H1 (cell line): ENCODE measurements around the gene NR2C2AP. TPM values are rescaled to one million over a fixed set of nuclear protein-coding genes. Genes with fewer than 3 reads are reported as not detected.

Experiments used
- CHD2 ChIP-seq: IDR thresholded peaks from 2 replicates; pipeline ENCODE4 v1.6.1; 2012; ENCODE audit warnings: low read length, improper control_type of control experiment
- CTBP2 ChIP-seq: IDR thresholded peaks from 2 replicates; pipeline ENCODE4 v1.7.0; 2011; ENCODE audit warnings: borderline replicate concordance, mild to moderate bottlenecking, moderate library complexity, mixed read lengths, low read length; ENCODE audit not compliant: insufficient read depth, insufficient read length
- JUN ChIP-seq: IDR thresholded peaks from 2 replicates; pipeline ENCODE4 v1.6.1; 2011; ENCODE audit warnings: low read depth, mild to moderate bottlenecking, improper control_type of control experiment, low read length
- NANOG ChIP-seq: IDR thresholded peaks from 2 replicates; pipeline ENCODE4 v1.6.1; 2011; ENCODE audit warnings: low read length, low read depth, mild to moderate bottlenecking, inconsistent platforms; ENCODE audit not compliant: insufficient read depth, poor library complexity, severe bottlenecking
- POLR2A ChIP-seq, 2 experiments: IDR thresholded peaks; 1 replicate in 1 of 2; 2 replicates in 1 of 2; pipeline ENCODE4 v1.6.1; 2011; ENCODE audit warnings: low read depth in 2 of 2, low read length in 2 of 2, mild to moderate bottlenecking in 2 of 2; ENCODE audit errors: control extremely low read depth in 1 of 2
- POLR2AphosphoS5 ChIP-seq: IDR thresholded peaks from 2 replicates; pipeline ENCODE4 v1.6.1; 2011; ENCODE audit warnings: low read depth, low read length
- RFX5 ChIP-seq: IDR thresholded peaks from 2 replicates; pipeline ENCODE4 v1.6.1; 2011; ENCODE audit warnings: low read depth, low read length, improper control_type of control experiment, borderline replicate concordance
- SUZ12 ChIP-seq: fragments of 200-600 bp; sonication (generic); IDR thresholded peaks from 2 replicates; pipeline ENCODE4 v1.6.1; 2012; ENCODE audit warnings: mild to moderate bottlenecking, inconsistent platforms, low read length, moderate library complexity, mixed read lengths
- polyA plus RNA-seq, 7 experiments: library from polyadenylated mRNA; depleted of rRNA in 3 of 7; stranded (reverse) in 5 of 7; unstranded in 2 of 7; fragments of >200 nt in 5 of 7; fragments of 200-250 nt in 2 of 7; gene quantifications; 1 replicate in 5 of 7; 2 replicates in 1 of 7; 4 replicates in 1 of 7; pipeline versions ENCODE4 v1.2.1 to v1.2.3, GENCODE V29; 2011 to 2013; ENCODE audit warnings: missing spikeins in 2 of 7, mixed read lengths in 2 of 7
- total RNA-seq: library from RNA; stranded (reverse); fragmentation: NEBNext Ultra II Directional; extraction: Animal tissue kit (Norgen Biotek cat#: 25700); gene quantifications from 2 replicates; pipeline ENCODE4 v1.2.1, GENCODE V29; 2021
- TF ChIP-seq, protein P1 (sequence below), 3 experiments: IDR thresholded peaks; 1 replicate in 2 of 3; 2 replicates in 1 of 3; pipeline versions ENCODE4 v1.5.1 to v1.6.1; 2011; ENCODE audit warnings: low read length in 3 of 3, mild to moderate bottlenecking in 3 of 3, inconsistent platforms in 2 of 3, low read depth in 1 of 3, moderate library complexity in 1 of 3; ENCODE audit not compliant: insufficient read depth in 1 of 3; ENCODE audit errors: control extremely low read depth in 1 of 3
- TF ChIP-seq, protein P2 (sequence below): IDR thresholded peaks from 2 replicates; pipeline ENCODE4 v1.6.1; 2012; ENCODE audit warnings: low read length, inconsistent platforms

NR2C2AP gene
- total and polyA plus RNA-seq, 2 of the 8 experiments (the other 6 are each of a cell fraction or from before 2014, with no cell fraction given) = 16.4 to 20.5 TPM

DNA sequence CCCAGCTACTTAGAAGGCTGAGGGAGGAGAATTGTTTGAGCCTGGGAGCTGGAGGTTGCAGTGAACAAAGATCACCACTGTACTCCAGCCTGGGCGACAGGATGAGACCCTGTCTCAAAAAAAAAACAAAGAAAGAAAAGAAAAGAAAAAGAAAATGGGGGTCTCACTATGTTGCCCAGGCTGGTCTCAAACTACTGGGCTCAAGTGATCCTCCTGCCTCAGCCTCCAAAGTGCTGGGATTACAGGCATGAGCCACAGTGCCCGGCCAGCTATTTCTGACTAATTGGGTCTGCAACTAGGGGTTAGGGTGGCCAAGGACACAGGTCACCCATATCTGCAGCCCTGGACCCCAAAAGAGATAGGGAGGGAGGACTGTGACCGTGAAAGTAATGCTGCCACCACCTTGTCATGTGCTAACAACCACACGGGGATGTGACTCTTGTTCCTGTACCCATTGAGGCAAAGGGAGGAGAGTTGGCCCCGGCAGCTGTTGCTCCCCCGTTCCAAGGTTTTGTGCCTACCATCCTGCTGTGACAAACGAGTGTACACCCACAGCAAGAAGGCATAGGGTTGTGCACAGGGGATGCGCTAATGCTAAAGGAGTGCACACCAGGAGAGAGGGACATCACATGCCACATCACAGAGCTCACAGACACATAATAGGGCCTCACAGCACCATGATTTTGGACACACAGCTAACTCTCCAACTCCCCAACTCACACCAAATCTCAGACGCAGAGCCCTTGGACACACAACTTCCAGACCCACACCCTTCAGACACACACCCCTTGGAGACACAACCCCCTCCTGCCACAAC lies 33.8 kb downstream of the NR2C2AP start (continued):
- TF ChIP-seq, protein P1, sequence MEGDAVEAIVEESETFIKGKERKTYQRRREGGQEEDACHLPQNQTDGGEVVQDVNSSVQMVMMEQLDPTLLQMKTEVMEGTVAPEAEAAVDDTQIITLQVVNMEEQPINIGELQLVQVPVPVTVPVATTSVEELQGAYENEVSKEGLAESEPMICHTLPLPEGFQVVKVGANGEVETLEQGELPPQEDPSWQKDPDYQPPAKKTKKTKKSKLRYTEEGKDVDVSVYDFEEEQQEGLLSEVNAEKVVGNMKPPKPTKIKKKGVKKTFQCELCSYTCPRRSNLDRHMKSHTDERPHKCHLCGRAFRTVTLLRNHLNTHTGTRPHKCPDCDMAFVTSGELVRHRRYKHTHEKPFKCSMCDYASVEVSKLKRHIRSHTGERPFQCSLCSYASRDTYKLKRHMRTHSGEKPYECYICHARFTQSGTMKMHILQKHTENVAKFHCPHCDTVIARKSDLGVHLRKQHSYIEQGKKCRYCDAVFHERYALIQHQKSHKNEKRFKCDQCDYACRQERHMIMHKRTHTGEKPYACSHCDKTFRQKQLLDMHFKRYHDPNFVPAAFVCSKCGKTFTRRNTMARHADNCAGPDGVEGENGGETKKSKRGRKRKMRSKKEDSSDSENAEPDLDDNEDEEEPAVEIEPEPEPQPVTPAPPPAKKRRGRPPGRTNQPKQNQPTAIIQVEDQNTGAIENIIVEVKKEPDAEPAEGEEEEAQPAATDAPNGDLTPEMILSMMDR (IDR thresholded peaks at IDR 0.05; ENCODE audit: control extremely low read depth in 1 of 3, insufficient read depth in 1 of 3, low read depth in 1 of 3, low read length in 3 of 3) = no peak
- TF ChIP-seq CTBP2 (no peak), NANOG (no peak), POLR2AphosphoS5 (no peak), SUZ12 (no peak), JUN (no peak), RFX5 (no peak), CHD2 (no peak), POLR2A (IDR thresholded peaks at IDR 0.05; ENCODE audit: control extremely low read depth in 1 of 2, low read depth in 2 of 2, low read length in 2 of 2) (no peak)
- TF ChIP-seq, protein P2, sequence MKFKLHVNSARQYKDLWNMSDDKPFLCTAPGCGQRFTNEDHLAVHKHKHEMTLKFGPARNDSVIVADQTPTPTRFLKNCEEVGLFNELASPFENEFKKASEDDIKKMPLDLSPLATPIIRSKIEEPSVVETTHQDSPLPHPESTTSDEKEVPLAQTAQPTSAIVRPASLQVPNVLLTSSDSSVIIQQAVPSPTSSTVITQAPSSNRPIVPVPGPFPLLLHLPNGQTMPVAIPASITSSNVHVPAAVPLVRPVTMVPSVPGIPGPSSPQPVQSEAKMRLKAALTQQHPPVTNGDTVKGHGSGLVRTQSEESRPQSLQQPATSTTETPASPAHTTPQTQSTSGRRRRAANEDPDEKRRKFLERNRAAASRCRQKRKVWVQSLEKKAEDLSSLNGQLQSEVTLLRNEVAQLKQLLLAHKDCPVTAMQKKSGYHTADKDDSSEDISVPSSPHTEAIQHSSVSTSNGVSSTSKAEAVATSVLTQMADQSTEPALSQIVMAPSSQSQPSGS = no peak
